Upper lobe of left lung (tissue), 4 donors: Measurements from ENCODE around the gene STK25.

Experiments used
- EP300 ChIP-seq, 4 donors: sonication (generic); formaldehyde crosslinking; IDR thresholded peaks; one replicate each; pipeline ENCODE4 v1.5.1; 2017; ENCODE audit warnings: antibody characterized with exemption in 4 of 4, control low read depth in 2 of 4
- POLR2AphosphoS5 ChIP-seq, 2 donors: sonication (generic); formaldehyde crosslinking; IDR thresholded peaks; one replicate each; pipeline ENCODE4 v1.5.1; 2017; ENCODE audit warnings: antibody characterized with exemption in 2 of 2
- TF ChIP-seq, protein P1 (sequence below), 6 experiments: fragments of 450-650 bp in 4 of 6; fragments of 200-600 bp in 2 of 6; sonication (generic) in 2 of 6; IDR thresholded peaks; one replicate each; pipeline ENCODE4 v1.5.1; 2016 to 2019; ENCODE audit warnings: antibody characterized with exemption in 6 of 6

- TF ChIP-seq, protein P1, sequence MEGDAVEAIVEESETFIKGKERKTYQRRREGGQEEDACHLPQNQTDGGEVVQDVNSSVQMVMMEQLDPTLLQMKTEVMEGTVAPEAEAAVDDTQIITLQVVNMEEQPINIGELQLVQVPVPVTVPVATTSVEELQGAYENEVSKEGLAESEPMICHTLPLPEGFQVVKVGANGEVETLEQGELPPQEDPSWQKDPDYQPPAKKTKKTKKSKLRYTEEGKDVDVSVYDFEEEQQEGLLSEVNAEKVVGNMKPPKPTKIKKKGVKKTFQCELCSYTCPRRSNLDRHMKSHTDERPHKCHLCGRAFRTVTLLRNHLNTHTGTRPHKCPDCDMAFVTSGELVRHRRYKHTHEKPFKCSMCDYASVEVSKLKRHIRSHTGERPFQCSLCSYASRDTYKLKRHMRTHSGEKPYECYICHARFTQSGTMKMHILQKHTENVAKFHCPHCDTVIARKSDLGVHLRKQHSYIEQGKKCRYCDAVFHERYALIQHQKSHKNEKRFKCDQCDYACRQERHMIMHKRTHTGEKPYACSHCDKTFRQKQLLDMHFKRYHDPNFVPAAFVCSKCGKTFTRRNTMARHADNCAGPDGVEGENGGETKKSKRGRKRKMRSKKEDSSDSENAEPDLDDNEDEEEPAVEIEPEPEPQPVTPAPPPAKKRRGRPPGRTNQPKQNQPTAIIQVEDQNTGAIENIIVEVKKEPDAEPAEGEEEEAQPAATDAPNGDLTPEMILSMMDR (IDR thresholded peaks at IDR 0.05), result no peak
- TF ChIP-seq EP300 (IDR thresholded peaks at IDR 0.05) (no peak), POLR2AphosphoS5 (IDR thresholded peaks at IDR 0.05) (no peak)
These were observed 2.8 kb upstream of the STK25 start for GRCh38 chr2:241511091-241511741.
